K562 (cell line): ENCODE results near the gene CENPU. TPM values are rescaled to one million over a fixed set of nuclear protein-coding genes. Genes with fewer than 3 reads are reported as not detected.

Source experiments
- BRCA1 ChIP-seq, 2 experiments: fragments of 450-650 bp in 1 of 2; sonication (generic) in 1 of 2; formaldehyde crosslinking in 1 of 2; IDR thresholded peaks; 2 replicates each; pipeline versions ENCODE4 v1.5.0 to v1.6.1; 2017 to 2020; ENCODE audit warnings: mild to moderate bottlenecking in 1 of 2, missing genetic modification reagents in 1 of 2
- CBFA2T3 ChIP-seq: fragments of 450-650 bp; IDR thresholded peaks from 2 replicates; pipeline ENCODE4 v1.6.1; 2017
- DMBX1 ChIP-seq: fragments of 250-450 bp; sonication (Bioruptor Pico); IDR thresholded peaks from 2 replicates; pipeline ENCODE4 v1.8.0; 2022; ENCODE audit warnings: inconsistent platforms, mild to moderate bottlenecking, moderate library complexity, borderline replicate concordance
- ETV1 ChIP-seq: fragments of 450-650 bp; conservative IDR thresholded peaks from 2 replicates; pipeline ENCODE4 v1.6.1; 2016; ENCODE audit warnings: missing genetic modification characterization, control low read depth, low read depth, missing compliant biosample characterization
- ETV6 ChIP-seq, 3 experiments: fragments of 150-350 bp in 1 of 3; sonication (generic) in 1 of 3; formaldehyde crosslinking in 1 of 3; IDR thresholded peaks; 2 replicates each; pipeline versions ENCODE4 v1.6.1 to v1.8.0; 2014 to 2022; ENCODE audit warnings: borderline replicate concordance in 2 of 3, low read depth in 2 of 3, antibody characterized with exemption in 1 of 3, low read length in 1 of 3, mild to moderate bottlenecking in 1 of 3, missing genetic modification reagents in 1 of 3
- GATAD2B ChIP-seq: fragments of 450-650 bp; IDR thresholded peaks from 2 replicates; pipeline ENCODE4 v1.6.1; 2017; ENCODE audit warnings: mild to moderate bottlenecking, borderline replicate concordance
- HDAC3 ChIP-seq: fragments of 450-650 bp; IDR thresholded peaks from 2 replicates; pipeline ENCODE4 v1.6.1; 2018; ENCODE audit warnings: borderline replicate concordance, mild to moderate bottlenecking, moderate library complexity; ENCODE audit not compliant: partially characterized antibody
- HNRNPLL ChIP-seq: fragments of 200-400 bp; formaldehyde crosslinking; IDR thresholded peaks from 2 replicates; pipeline ENCODE4 v1.6.1; 2017; ENCODE audit warnings: low read length, low read depth, mild to moderate bottlenecking; ENCODE audit not compliant: poor library complexity, severe bottlenecking
- KDM4B ChIP-seq, 2 experiments: fragments of 450-650 bp in 1 of 2; sonication (generic) in 1 of 2; IDR thresholded peaks; 2 replicates each; pipeline ENCODE4 v1.6.1; 2016 to 2017; ENCODE audit warnings: borderline replicate concordance in 2 of 2, antibody characterized with exemption in 1 of 2, low read depth in 1 of 2, mild to moderate bottlenecking in 1 of 2
- PHF8 ChIP-seq: fragments of 200-600 bp; sonication (generic); IDR thresholded peaks from 2 replicates; pipeline ENCODE4 v1.6.1; 2012; ENCODE audit warnings: mixed run types, mild to moderate bottlenecking, inconsistent platforms, low read length, moderate library complexity, borderline replicate concordance
- POLR2G ChIP-seq: fragments of 200-400 bp; formaldehyde crosslinking; IDR thresholded peaks from 2 replicates; pipeline ENCODE4 v1.6.1; 2017; ENCODE audit warnings: low read depth, mild to moderate bottlenecking, antibody characterized with exemption, low read length, moderate library complexity
- TAF7 ChIP-seq: fragments of 450-650 bp; IDR thresholded peaks from 2 replicates; pipeline ENCODE4 v1.6.1; 2016; ENCODE audit warnings: missing genetic modification characterization, missing compliant biosample characterization
- TCF7 ChIP-seq: sonication (generic); IDR thresholded peaks from 2 replicates; pipeline ENCODE4 v1.6.1; 2016; ENCODE audit warnings: antibody characterized with exemption, borderline replicate concordance
- ZBTB8A ChIP-seq: fragments of 450-650 bp; IDR thresholded peaks from 2 replicates; pipeline ENCODE4 v1.6.1; 2018; ENCODE audit warnings: mild to moderate bottlenecking, moderate library complexity; ENCODE audit not compliant: partially characterized antibody
- ZNF24 ChIP-seq: fragments of 450-650 bp; IDR thresholded peaks from 2 replicates; pipeline ENCODE4 v1.6.1; 2016
- ZNF644 ChIP-seq: fragments of 200-800 bp; sonication (Bioruptor generic); IDR thresholded peaks from 2 replicates; pipeline ENCODE4 v1.6.1; 2016; ENCODE audit warnings: low read depth, missing genetic modification characterization, missing compliant biosample characterization
- polyA plus RNA-seq, 8 experiments: library from polyadenylated mRNA; depleted of rRNA in 4 of 8; stranded (reverse) in 5 of 8; unstranded in 3 of 8; fragments of >200 nt; fragmentation: Nextera tagmentation in 2 of 8; fragmentation: Illumina TruSeq in 1 of 8; extraction: Ambion mirVana in 2 of 8; extraction: Trizol in 1 of 8; gene quantifications; 2 replicates each; pipeline versions ENCODE4 v1.2.1 to v1.2.3, GENCODE V29; 2011 to 2014; ENCODE audit warnings: inconsistent platforms in 1 of 8, missing spikeins in 1 of 8
- total RNA-seq, 7 experiments: library from RNA; depleted of rRNA in 6 of 7; stranded (reverse); fragments of >200 nt in 6 of 7; fragmentation: Illumina TruSeq in 2 of 7; extraction: Trizol in 2 of 7; gene quantifications; 2 replicates each; pipeline versions ENCODE4 v1.2.1 to v1.2.3, GENCODE V29; 2011 to 2021; ENCODE audit warnings: low replicate concordance in 1 of 7
- TF ChIP-seq, protein P1 (sequence below), 2 experiments: IDR thresholded peaks; 2 replicates each; pipeline ENCODE4 v1.6.1; 2012; ENCODE audit warnings: improper control_type of control experiment in 2 of 2, low read depth in 2 of 2, low read length in 2 of 2, borderline replicate concordance in 1 of 2
- TF ChIP-seq, protein P2 (sequence below): fragments of 450-650 bp; formaldehyde crosslinking; IDR thresholded peaks from 2 replicates; pipeline ENCODE4 v1.4.0; 2022; ENCODE audit warnings: mild to moderate bottlenecking, moderate library complexity
- TF ChIP-seq, protein P3 (sequence below): fragments of 250-450 bp; sonication (Bioruptor Pico); IDR thresholded peaks from 2 replicates; pipeline ENCODE4 v1.8.0; 2022; ENCODE audit warnings: moderate library complexity, mild to moderate bottlenecking, inconsistent platforms
- TF ChIP-seq, protein P4 (sequence below): sonication (generic); formaldehyde crosslinking; IDR thresholded peaks from 2 replicates; pipeline ENCODE4 v1.8.0; 2022; ENCODE audit warnings: mild to moderate bottlenecking, missing genetic modification reagents

The CENPU gene
- total and polyA plus RNA-seq, 9 of the 15 experiments (the other 6 are each of a cell fraction or from before 2014, with no cell fraction given) = 39.4 to 98.7 (median 84.3) TPM

DNA sequence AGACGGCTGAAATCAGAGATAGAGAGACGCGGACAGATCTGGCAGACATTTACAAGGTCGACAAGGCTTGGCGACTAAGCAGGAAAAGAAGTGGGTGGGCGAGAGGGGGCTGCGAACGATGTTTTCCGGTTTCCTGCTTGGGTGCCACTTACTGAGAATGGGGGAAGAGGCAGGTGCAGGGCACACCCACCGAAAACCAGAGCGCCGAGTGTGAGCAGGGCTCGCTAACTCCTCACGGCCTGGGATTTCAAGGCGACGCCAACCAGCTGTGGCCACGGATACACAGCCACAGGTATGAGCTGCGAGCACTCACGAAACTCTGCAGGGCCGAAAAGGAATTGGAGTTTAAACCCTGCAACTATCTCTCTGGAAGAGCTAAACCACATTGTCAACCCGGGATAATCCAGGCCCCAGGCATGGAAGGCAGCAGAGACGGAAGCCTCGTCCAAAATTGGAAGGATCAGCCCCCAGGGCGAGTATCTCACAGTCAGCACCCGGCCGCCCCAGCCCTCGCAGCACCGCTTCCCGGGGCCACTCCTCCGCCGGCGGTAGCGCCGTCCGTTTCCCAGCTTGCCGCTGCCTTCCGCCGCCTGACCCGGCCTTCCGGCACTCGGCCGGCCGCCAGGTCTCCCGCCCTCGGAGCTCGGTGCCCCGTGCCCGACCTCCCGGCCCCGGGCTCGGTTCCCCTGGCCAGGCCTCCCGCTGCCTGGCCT, 85.4 kb downstream of the CENPU start (continued):
- TF ChIP-seq, protein P1, sequence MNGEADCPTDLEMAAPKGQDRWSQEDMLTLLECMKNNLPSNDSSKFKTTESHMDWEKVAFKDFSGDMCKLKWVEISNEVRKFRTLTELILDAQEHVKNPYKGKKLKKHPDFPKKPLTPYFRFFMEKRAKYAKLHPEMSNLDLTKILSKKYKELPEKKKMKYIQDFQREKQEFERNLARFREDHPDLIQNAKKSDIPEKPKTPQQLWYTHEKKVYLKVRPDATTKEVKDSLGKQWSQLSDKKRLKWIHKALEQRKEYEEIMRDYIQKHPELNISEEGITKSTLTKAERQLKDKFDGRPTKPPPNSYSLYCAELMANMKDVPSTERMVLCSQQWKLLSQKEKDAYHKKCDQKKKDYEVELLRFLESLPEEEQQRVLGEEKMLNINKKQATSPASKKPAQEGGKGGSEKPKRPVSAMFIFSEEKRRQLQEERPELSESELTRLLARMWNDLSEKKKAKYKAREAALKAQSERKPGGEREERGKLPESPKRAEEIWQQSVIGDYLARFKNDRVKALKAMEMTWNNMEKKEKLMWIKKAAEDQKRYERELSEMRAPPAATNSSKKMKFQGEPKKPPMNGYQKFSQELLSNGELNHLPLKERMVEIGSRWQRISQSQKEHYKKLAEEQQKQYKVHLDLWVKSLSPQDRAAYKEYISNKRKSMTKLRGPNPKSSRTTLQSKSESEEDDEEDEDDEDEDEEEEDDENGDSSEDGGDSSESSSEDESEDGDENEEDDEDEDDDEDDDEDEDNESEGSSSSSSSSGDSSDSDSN (IDR thresholded peaks at IDR 0.05; ENCODE audit: borderline replicate concordance in 1 of 2, low read depth in 2 of 2, low read length in 2 of 2) = peak in 1 of 2 experiments; percentile 66; a peak in 2 of 4 replicates
- TF ChIP-seq, protein P2, sequence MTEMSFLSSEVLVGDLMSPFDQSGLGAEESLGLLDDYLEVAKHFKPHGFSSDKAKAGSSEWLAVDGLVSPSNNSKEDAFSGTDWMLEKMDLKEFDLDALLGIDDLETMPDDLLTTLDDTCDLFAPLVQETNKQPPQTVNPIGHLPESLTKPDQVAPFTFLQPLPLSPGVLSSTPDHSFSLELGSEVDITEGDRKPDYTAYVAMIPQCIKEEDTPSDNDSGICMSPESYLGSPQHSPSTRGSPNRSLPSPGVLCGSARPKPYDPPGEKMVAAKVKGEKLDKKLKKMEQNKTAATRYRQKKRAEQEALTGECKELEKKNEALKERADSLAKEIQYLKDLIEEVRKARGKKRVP (CRISPR knock-in tag) = peak; percentile 23; the same call in 1 of the 2 replicates
- TF ChIP-seq HNRNPLL = peak; percentile 13
- TF ChIP-seq HDAC3 = no peak
- TF ChIP-seq TCF7 = 0 out of 2 replicates have a peak, but pooled peaks have one; percentile 16
- TF ChIP-seq, protein P3, sequence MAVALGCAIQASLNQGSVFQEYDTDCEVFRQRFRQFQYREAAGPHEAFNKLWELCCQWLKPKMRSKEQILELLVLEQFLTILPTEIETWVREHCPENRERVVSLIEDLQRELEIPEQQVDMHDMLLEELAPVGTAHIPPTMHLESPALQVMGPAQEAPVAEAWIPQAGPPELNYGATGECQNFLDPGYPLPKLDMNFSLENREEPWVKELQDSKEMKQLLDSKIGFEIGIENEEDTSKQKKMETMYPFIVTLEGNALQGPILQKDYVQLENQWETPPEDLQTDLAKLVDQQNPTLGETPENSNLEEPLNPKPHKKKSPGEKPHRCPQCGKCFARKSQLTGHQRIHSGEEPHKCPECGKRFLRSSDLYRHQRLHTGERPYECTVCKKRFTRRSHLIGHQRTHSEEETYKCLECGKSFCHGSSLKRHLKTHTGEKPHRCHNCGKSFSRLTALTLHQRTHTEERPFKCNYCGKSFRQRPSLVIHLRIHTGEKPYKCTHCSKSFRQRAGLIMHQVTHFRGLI (CRISPR knock-in tag) = no peak
- TF ChIP-seq DMBX1 (CRISPR knock-in tag) = no peak
- TF ChIP-seq TAF7 = no peak
- 0 out of 4 replicates have a peak, but pooled peaks of 1 of the 2 experiments have one; percentile 50 for TF ChIP-seq KDM4B (IDR thresholded peaks at IDR 0.05; ENCODE audit: borderline replicate concordance in 2 of 2, low read depth in 1 of 2)
- TF ChIP-seq ETV1 (tag) = 0 out of 2 replicates have a peak, but pooled peaks have one; percentile 11
- TF ChIP-seq ETV6 (IDR thresholded peaks at IDR 0.05; ENCODE audit: borderline replicate concordance in 1 of 2, low read depth in 2 of 2, low read length in 1 of 2) = peak in 1 of 2 experiments; percentile 13; a peak in 1 of 4 replicates
- TF ChIP-seq ETV6 (CRISPR knock-in tag; IDR thresholded peaks at IDR 0.05; ENCODE audit: borderline replicate concordance) = no peak
- TF ChIP-seq ZBTB8A = no peak
- 0 out of 2 replicates have a peak, but pooled peaks have one; percentile 2 for TF ChIP-seq GATAD2B
- TF ChIP-seq, protein P4, sequence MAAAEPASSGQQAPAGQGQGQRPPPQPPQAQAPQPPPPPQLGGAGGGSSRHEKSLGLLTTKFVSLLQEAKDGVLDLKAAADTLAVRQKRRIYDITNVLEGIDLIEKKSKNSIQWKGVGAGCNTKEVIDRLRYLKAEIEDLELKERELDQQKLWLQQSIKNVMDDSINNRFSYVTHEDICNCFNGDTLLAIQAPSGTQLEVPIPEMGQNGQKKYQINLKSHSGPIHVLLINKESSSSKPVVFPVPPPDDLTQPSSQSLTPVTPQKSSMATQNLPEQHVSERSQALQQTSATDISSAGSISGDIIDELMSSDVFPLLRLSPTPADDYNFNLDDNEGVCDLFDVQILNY (CRISPR knock-in tag) = 0 out of 2 replicates have a peak, but pooled peaks have one; percentile 26
- 0 out of 2 replicates have a peak, but pooled peaks have one; percentile 2 for TF ChIP-seq CBFA2T3
- peak; percentile 1; the same call in 1 of the 2 replicates for TF ChIP-seq PHF8
- TF ChIP-seq POLR2G = peak; percentile 55
- TF ChIP-seq BRCA1 (IDR thresholded peaks at IDR 0.05) = no peak
- no peak for TF ChIP-seq BRCA1 (CRISPR knock-in tag; IDR thresholded peaks at IDR 0.05)
- TF ChIP-seq ZNF644 (tag) = 0 out of 2 replicates have a peak, but pooled peaks have one; percentile 24
- no peak for TF ChIP-seq ZNF24
